Loucy (cell line): ENCODE measurements around the gene MRPS6.

Experiments used
- H2AFZ ChIP-seq: fragments of 200-600 bp; sonication (generic); 2 replicates; pipeline ENCODE4 v1.6.0; 2016; ENCODE audit warnings: antibody characterized with exemption, mild to moderate bottlenecking, low read length, moderate library complexity
- H3F3A ChIP-seq: fragments of 200-600 bp; 2 replicates; pipeline ENCODE4 v1.6.0; 2016; ENCODE audit warnings: antibody characterized with exemption, low read depth, mild to moderate bottlenecking
- H3K27me3 ChIP-seq: fragments of 200-600 bp; sonication (generic); 2 replicates; pipeline ENCODE4 v1.6.1; 2014; ENCODE audit warnings: low read length, mild to moderate bottlenecking; ENCODE audit not compliant: insufficient read depth, poor library complexity, severe bottlenecking
- H3K36me3 ChIP-seq: fragments of 200-600 bp; sonication (generic); 2 replicates; pipeline ENCODE4 v1.6.1; 2016; ENCODE audit warnings: low read length; ENCODE audit not compliant: insufficient read depth
- H3K4me1 ChIP-seq: fragments of 200-600 bp; sonication (generic); 2 replicates; pipeline ENCODE4 v1.5.1; 2014; ENCODE audit warnings: low read length, mild to moderate bottlenecking; ENCODE audit not compliant: insufficient read depth, poor library complexity, severe bottlenecking
- H3K4me2 ChIP-seq: fragments of 200-600 bp; sonication (generic); 2 replicates; pipeline ENCODE4 v1.6.0; 2014; ENCODE audit warnings: antibody characterized with exemption, low read length, low read depth, mild to moderate bottlenecking; ENCODE audit not compliant: poor library complexity, severe bottlenecking
- H3K4me3 ChIP-seq: fragments of 200-600 bp; sonication (generic); 2 replicates; pipeline ENCODE4 v1.5.1; 2014; ENCODE audit warnings: low read length, mild to moderate bottlenecking, mixed read lengths; ENCODE audit not compliant: poor library complexity, severe bottlenecking
- H3K79me2 ChIP-seq: fragments of 200-600 bp; sonication (generic); 2 replicates; pipeline ENCODE4 v1.6.1; 2014; ENCODE audit warnings: low read length; ENCODE audit not compliant: insufficient read depth
- H3K9ac ChIP-seq: fragments of 200-600 bp; sonication (generic); 2 replicates; pipeline ENCODE4 v1.6.0; 2014; ENCODE audit warnings: mild to moderate bottlenecking, low read depth, low read length, moderate library complexity; ENCODE audit not compliant: poor library complexity, severe bottlenecking
- H3K9me2 ChIP-seq: fragments of 200-600 bp; sonication (generic); replicated peaks from 2 replicates; pipeline ENCODE4 v1.6.1; 2016; ENCODE audit warnings: low read depth, low read length, mixed read lengths
- H3K9me3 ChIP-seq: fragments of 200-600 bp; sonication (generic); 2 replicates; pipeline ENCODE4 v1.6.1; 2014; ENCODE audit warnings: mild to moderate bottlenecking, antibody characterized with exemption, low read length, low read depth; ENCODE audit not compliant: insufficient read depth
- H4K20me1 ChIP-seq: fragments of 200-600 bp; sonication (generic); 2 replicates; pipeline ENCODE4 v1.6.0; 2014; ENCODE audit warnings: antibody characterized with exemption, low read length, mild to moderate bottlenecking; ENCODE audit not compliant: insufficient read depth, poor library complexity, severe bottlenecking
- EZH2phosphoT487 ChIP-seq: fragments of 200-600 bp; IDR thresholded peaks from 2 replicates; pipeline ENCODE4 v1.6.1; 2018; ENCODE audit warnings: antibody characterized with exemption, mild to moderate bottlenecking, moderate library complexity, borderline replicate concordance
- TF ChIP-seq, protein P1 (sequence below): fragments of 200-600 bp; sonication (generic); conservative IDR thresholded peaks from 2 replicates; pipeline ENCODE4 v1.5.1; 2014; ENCODE audit warnings: mild to moderate bottlenecking, antibody characterized with exemption, low read length

MRPS6 gene

DNA sequence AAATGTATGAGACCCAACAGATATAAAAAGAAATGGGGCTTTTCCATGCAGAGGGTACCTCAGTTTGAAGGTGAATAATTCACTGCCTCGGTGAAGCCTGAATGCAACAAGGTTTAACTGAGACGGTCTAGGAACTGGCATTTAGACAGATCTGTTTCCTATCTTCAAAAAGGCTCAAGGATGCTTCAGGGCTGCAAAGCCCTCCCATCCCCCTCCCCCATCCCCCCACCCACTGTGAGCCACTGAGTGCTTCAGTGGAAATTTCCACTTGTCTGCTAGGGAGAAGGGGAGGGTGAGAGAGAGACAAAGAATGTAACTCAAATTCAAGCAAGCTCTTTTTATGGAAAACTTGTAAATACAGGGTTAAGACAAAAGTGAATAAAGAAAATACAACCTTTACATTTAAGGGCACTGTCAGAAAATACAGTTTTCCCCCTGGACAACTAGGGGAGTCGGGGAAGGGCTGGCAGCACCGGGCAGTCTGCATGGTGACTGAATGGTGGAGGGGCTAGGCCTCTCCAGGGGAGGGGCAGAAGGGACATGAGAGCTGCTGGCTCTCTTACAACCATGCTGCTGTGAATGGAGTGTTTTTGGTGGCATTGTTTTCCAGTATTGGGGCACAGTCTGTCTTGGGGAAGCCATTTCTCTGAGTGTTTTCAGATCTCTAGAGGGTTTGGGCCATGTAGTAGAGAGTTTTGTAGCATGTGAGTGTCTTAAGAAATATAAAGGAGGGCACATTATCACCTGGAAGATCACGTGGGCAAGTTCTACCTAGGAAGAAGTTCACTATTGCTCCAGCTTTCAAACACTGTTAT is 56.7 kb downstream of the MRPS6 start:
- Histone ChIP-seq H3K9ac (peak overlapping the region; percentile 54), H4K20me1 (peaks cover 39% of the 10 kb centered on the region)
- TF ChIP-seq, protein P1, sequence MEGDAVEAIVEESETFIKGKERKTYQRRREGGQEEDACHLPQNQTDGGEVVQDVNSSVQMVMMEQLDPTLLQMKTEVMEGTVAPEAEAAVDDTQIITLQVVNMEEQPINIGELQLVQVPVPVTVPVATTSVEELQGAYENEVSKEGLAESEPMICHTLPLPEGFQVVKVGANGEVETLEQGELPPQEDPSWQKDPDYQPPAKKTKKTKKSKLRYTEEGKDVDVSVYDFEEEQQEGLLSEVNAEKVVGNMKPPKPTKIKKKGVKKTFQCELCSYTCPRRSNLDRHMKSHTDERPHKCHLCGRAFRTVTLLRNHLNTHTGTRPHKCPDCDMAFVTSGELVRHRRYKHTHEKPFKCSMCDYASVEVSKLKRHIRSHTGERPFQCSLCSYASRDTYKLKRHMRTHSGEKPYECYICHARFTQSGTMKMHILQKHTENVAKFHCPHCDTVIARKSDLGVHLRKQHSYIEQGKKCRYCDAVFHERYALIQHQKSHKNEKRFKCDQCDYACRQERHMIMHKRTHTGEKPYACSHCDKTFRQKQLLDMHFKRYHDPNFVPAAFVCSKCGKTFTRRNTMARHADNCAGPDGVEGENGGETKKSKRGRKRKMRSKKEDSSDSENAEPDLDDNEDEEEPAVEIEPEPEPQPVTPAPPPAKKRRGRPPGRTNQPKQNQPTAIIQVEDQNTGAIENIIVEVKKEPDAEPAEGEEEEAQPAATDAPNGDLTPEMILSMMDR = no peak
- no peak for TF ChIP-seq EZH2phosphoT487

DNA sequence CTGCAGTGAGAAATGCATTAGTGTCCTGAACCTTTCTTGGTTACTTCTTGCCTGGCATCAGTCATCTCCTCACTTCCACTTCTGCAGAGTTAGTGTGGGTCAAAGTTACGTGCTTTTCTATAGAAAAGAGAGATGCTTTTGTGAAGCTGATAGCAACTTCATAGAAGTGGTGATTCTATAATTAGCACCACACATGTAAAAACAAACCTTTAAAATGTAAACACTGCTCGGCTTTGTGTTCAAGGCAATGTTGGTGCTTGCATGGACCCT is 57.3 kb downstream of the MRPS6 start:
- H3K9me3 ChIP-seq = no peaks in the 10 kb centered on the region
- no peaks in the 10 kb centered on the region for H3F3A ChIP-seq
- peaks cover 43% of the 10 kb centered on the region for H3K4me1 ChIP-seq
- H3K9ac ChIP-seq = peak overlapping the region; percentile 54
- peaks cover 63% of the 10 kb centered on the region for H3K36me3 ChIP-seq
- H3K27me3 ChIP-seq = no peaks in the 10 kb centered on the region
- H3K79me2 ChIP-seq = peaks cover 91% of the 10 kb centered on the region
- H3K4me3 ChIP-seq = no peak overlapping the region
- peaks cover 39% of the 10 kb centered on the region for H4K20me1 ChIP-seq
- no peak for TF ChIP-seq EZH2phosphoT487
- TF ChIP-seq, protein P1 = no peak
- no peaks in the 10 kb centered on the region for H3K9me2 ChIP-seq
- H3K4me2 ChIP-seq = peak overlapping the region; percentile 65
- no peak overlapping the region for H2AFZ ChIP-seq

More for the DNA sequence above, 56.7 kb downstream of the MRPS6 start:
- H3K79me2 ChIP-seq = peaks cover 85% of the 10 kb centered on the region
- H3K9me3 ChIP-seq = no peaks in the 10 kb centered on the region
- H3F3A ChIP-seq = no peaks in the 10 kb centered on the region
- H3K36me3 ChIP-seq = peaks cover 64% of the 10 kb centered on the region
- H3K9me2 ChIP-seq = no peaks in the 10 kb centered on the region
- H3K4me3 ChIP-seq = peak overlapping the region; percentile 50
- H3K4me2 ChIP-seq = peak overlapping the region; percentile 65
- H3K4me1 ChIP-seq = peaks cover 43% of the 10 kb centered on the region
- no peaks in the 10 kb centered on the region for H3K27me3 ChIP-seq
- no peak overlapping the region for H2AFZ ChIP-seq

GRCh38 chr21:34131586-34131985 is 58.2 kb downstream of the MRPS6 start:
- no peaks in the 10 kb centered on the region for H3K9me2 ChIP-seq
- peaks cover 39% of the 10 kb centered on the region for H4K20me1 ChIP-seq
- H3K36me3 ChIP-seq = peaks cover 61% of the 10 kb centered on the region
- H2AFZ ChIP-seq = no peak overlapping the region
- no peak for TF ChIP-seq EZH2phosphoT487
- TF ChIP-seq, protein P1 = no peak
- H3K4me2 ChIP-seq = no peak overlapping the region
- H3K4me3 ChIP-seq = no peak overlapping the region
- H3K9me3 ChIP-seq = peaks cover 3% of the 10 kb centered on the region; the same call in 1 of the 2 replicates
- no peaks in the 10 kb centered on the region for H3F3A ChIP-seq
- H3K4me1 ChIP-seq = peaks cover 43% of the 10 kb centered on the region
- no peak overlapping the region for H3K9ac ChIP-seq
- no peaks in the 10 kb centered on the region for H3K27me3 ChIP-seq
- H3K79me2 ChIP-seq = peaks cover 90% of the 10 kb centered on the region
